GM18511 (cell line): Measurements from ENCODE around the gene PDE6B.
"Not testable (repeated sequence)": the region's sequence is repeated elsewhere in the genome, so short reads cannot be mapped to it uniquely, and the experiment has no call there.

Experiments
- ATAC-seq: cut with Tn5 transposase; IDR thresholded peaks from one replicate; pipeline ENCODE4 v1.9.1; 2021; ENCODE audit warnings: mild to moderate bottlenecking, moderate library complexity; ENCODE audit not compliant: unreplicated experiment

The PDE6B gene

GRCh38 chr4:668219-668618, 42.8 kb downstream of the PDE6B start:
- not testable (repeated sequence) for ATAC-seq

- ATAC-seq, result not testable (repeated sequence)
Measured at GRCh38 chr4:669806-670559, 44.6 kb downstream of the PDE6B start.

GRCh38 chr4:671769-672168, 46.4 kb downstream of the PDE6B start:
- no peak for ATAC-seq

GRCh38 chr4:673349-674091, 48.1 kb downstream of the PDE6B start:
- no peak for ATAC-seq

GRCh38 chr4:674172-675035, 49.0 kb downstream of the PDE6B start, which contains the start of the genes ATP5ME and MYL5:
Gene ATP5ME, minus strand, starts transcription at chr4:674276. Its CDS starts 29 bp downstream, at chr4:674247.
Gene MYL5, plus strand, starts transcription at chr4:674542. Its CDS starts 3,485 bp downstream, at chr4:678027.
- ATAC-seq, result peak; percentile 73

GRCh38 chr4:675036-675882, 49.9 kb downstream of the PDE6B start:
- ATAC-seq, result peak; percentile 5

GRCh38 chr4:675980-676870, 50.9 kb downstream of the PDE6B start:
- ATAC-seq, result peak; percentile 39

- no peak for ATAC-seq
Measured at GRCh38 chr4:676871-677235, 51.5 kb downstream of the PDE6B start.

- ATAC-seq, result no peak
Measured at GRCh38 chr4:677431-678293, 52.3 kb downstream of the PDE6B start.

- no peak for ATAC-seq
Measured at GRCh38 chr4:678331-679103, 53.1 kb downstream of the PDE6B start.

- ATAC-seq, result no peak
Measured at GRCh38 chr4:679104-679481, 53.7 kb downstream of the PDE6B start.

GRCh38 chr4:679629-680028, 54.3 kb downstream of the PDE6B start:
- no peak for ATAC-seq

GRCh38 chr4:680091-680490, 54.7 kb downstream of the PDE6B start:
- ATAC-seq, result no peak

GRCh38 chr4:680551-680927, 55.2 kb downstream of the PDE6B start:
- no peak for ATAC-seq

- no peak for ATAC-seq
Measured at GRCh38 chr4:680928-681645, 55.7 kb downstream of the PDE6B start.

- ATAC-seq, result no peak
Measured at GRCh38 chr4:681736-682451, 56.5 kb downstream of the PDE6B start.
